HepG2 (cell line): ENCODE results near the gene HYOU1. TPM values are rescaled to one million over a fixed set of nuclear protein-coding genes. Genes with fewer than 3 reads are reported as not detected.

Experiments used
- ATAC-seq: fragments of 200-7000 bp; cut with Tn5 transposase; 3 replicates; pipeline ENCODE4 v1.9.1; 2020; ENCODE audit warnings: mild to moderate bottlenecking, moderate library complexity
- BruUV-seq: library from RNA; stranded (reverse); fragments of 400-500 nt; replicated peaks from 2 replicates; lab custom pipeline; 2021; lab: Mats Ljungman, UMichigan
- CTCF ChIA-PET: fragments of 300-600 bp; formaldehyde crosslinking; extraction: SDS; loops from one replicate; lab custom pipeline; 2021; ENCODE audit warnings: low total read pairs, inconsistent platforms, low intra/inter-chr PET ratio; lab: Yijun Ruan, JAX
- POLR2A ChIA-PET: fragments of 350-600 bp; sonication (Branson Sonifier 250); formaldehyde crosslinking; loops from one replicate; lab custom pipeline; 2020; ENCODE audit warnings: antibody characterized with exemption, inconsistent platforms; lab: Yijun Ruan, JAX
- DNase-seq: peaks from one replicate; pipeline ENCODE4 v3.0.0-alpha.2; 2015; ENCODE audit warnings: low spot score
- FAIRE-seq: peaks from 3 replicates; lab custom pipeline; 2011; peaks lifted over from hg19 to GRCh38; lab: Jason Lieb, UNC
- H2AFZ ChIP-seq: one replicate; pipeline ENCODE4 v1.6.1; 2011; ENCODE audit warnings: low read length, inconsistent platforms
- H3K27ac ChIP-seq: fragments of 300-600 bp; 3 replicates; pipeline ENCODE4 v1.8.0; 2011; ENCODE audit warnings: mixed run types, mild to moderate bottlenecking, mixed read lengths, low read length, inconsistent platforms; ENCODE audit not compliant: insufficient read depth; ENCODE audit errors: extremely low read length
- H3K27me3 ChIP-seq, 2 experiments: fragments of 200-600 bp in 1 of 2; 2 replicates in 1 of 2; 3 replicates in 1 of 2; pipeline versions ENCODE4 v1.6.0 to v1.8.0; 2011; ENCODE audit warnings: low read length in 2 of 2, mild to moderate bottlenecking in 2 of 2, moderate library complexity in 2 of 2, inconsistent platforms in 1 of 2; ENCODE audit not compliant: insufficient read depth in 2 of 2, control insufficient read depth in 1 of 2
- H3K36me3 ChIP-seq, 2 experiments: fragments of 200-600 bp in 1 of 2; replicated peaks in 1 of 2; 2 replicates in 1 of 2; 3 replicates in 1 of 2; pipeline versions ENCODE4 v1.5.1 to v1.8.0; 2011; ENCODE audit warnings: low read length in 2 of 2, inconsistent platforms in 1 of 2; ENCODE audit not compliant: insufficient read depth in 2 of 2, control insufficient read depth in 1 of 2
- H3K4me1 ChIP-seq: 2 replicates; pipeline ENCODE4 v1.5.1; 2012; ENCODE audit warnings: low read length, inconsistent platforms; ENCODE audit not compliant: insufficient read depth
- H3K4me2 ChIP-seq: 2 replicates; pipeline ENCODE4 v1.6.0; 2011; ENCODE audit warnings: low read depth, low read length, inconsistent platforms
- H3K4me3 ChIP-seq, 3 experiments: fragments of 200-600 bp in 1 of 3; sonication (generic), shearing (Covaris generic) in 1 of 3; replicated peaks in 1 of 3; 2 replicates each; pipeline ENCODE4 v1.5.1; 2011 to 2016; ENCODE audit warnings: low read length in 3 of 3, inconsistent platforms in 2 of 3, low read depth in 2 of 3, mild to moderate bottlenecking in 2 of 3, control low read depth in 1 of 3, mixed read lengths in 1 of 3; ENCODE audit not compliant: insufficient read depth in 1 of 3
- H3K79me2 ChIP-seq: one replicate; pipeline ENCODE4 v1.6.1; 2011; ENCODE audit warnings: low read length, inconsistent platforms; ENCODE audit not compliant: insufficient read depth
- H3K9ac ChIP-seq: 2 replicates; pipeline ENCODE4 v1.6.0; 2011; ENCODE audit warnings: mild to moderate bottlenecking, low read depth, low read length, inconsistent platforms; ENCODE audit not compliant: insufficient read depth
- H3K9me3 ChIP-seq: 2 replicates; pipeline ENCODE4 v1.5.1; 2012; ENCODE audit warnings: mild to moderate bottlenecking, low read length
- H4K20me1 ChIP-seq: 2 replicates; pipeline ENCODE4 v1.6.0; 2011; ENCODE audit warnings: inconsistent platforms, mild to moderate bottlenecking, low read length, moderate library complexity; ENCODE audit not compliant: insufficient read depth
- EEA1 ChIP-seq: sonication (generic); formaldehyde crosslinking; IDR thresholded peaks from 2 replicates; pipeline ENCODE4 v1.5.1; 2020; ENCODE audit warnings: mild to moderate bottlenecking, missing genetic modification reagents, borderline replicate concordance
- HNRNPH1 ChIP-seq: fragments of 200-400 bp; formaldehyde crosslinking; optimal IDR thresholded peaks from 2 replicates; pipeline ENCODE3; 2017; ENCODE audit warnings: mild to moderate bottlenecking, low read depth, low read length
- MED1 ChIP-seq: sonication (generic); formaldehyde crosslinking; IDR thresholded peaks from 2 replicates; pipeline ENCODE4 v1.4.0; 2020; ENCODE audit warnings: missing genetic modification reagents
- PHF20 ChIP-seq: sonication (generic); formaldehyde crosslinking; IDR thresholded peaks from 2 replicates; pipeline ENCODE4 v1.5.0; 2020; ENCODE audit warnings: mild to moderate bottlenecking, missing genetic modification reagents
- PPARG ChIP-seq: conservative IDR thresholded peaks from 2 replicates; pipeline ENCODE4 v1.6.1; 2016; ENCODE audit warnings: missing biosample characterization, missing genetic modification reagents
- REPIN1 ChIP-seq: sonication (generic); formaldehyde crosslinking; IDR thresholded peaks from 2 replicates; pipeline ENCODE4 v1.8.0; 2022; ENCODE audit warnings: missing genetic modification reagents, low read depth, mild to moderate bottlenecking, borderline replicate concordance
- SIN3A ChIP-seq: IDR thresholded peaks from 2 replicates; pipeline ENCODE4 v1.6.1; 2011; ENCODE audit warnings: low read depth, mild to moderate bottlenecking, control low read depth, low read length, borderline replicate concordance
- STAG1 ChIP-seq: sonication (generic); formaldehyde crosslinking; IDR thresholded peaks from 2 replicates; pipeline ENCODE4 v1.4.0; 2020; ENCODE audit warnings: missing genetic modification reagents
- TRIM24 ChIP-seq: sonication (generic); formaldehyde crosslinking; IDR thresholded peaks from 2 replicates; pipeline ENCODE4 v1.8.0; 2022; ENCODE audit warnings: mild to moderate bottlenecking, missing genetic modification reagents
- ZFP62 ChIP-seq: sonication (generic); formaldehyde crosslinking; IDR thresholded peaks from 2 replicates; pipeline ENCODE4 v1.4.0; 2020; ENCODE audit warnings: missing genetic modification reagents
- ZMAT3 ChIP-seq: sonication (generic); formaldehyde crosslinking; conservative IDR thresholded peaks from 2 replicates; pipeline ENCODE4 v1.7.0; 2021; ENCODE audit warnings: missing genetic modification reagents
- ZMYM3 ChIP-seq: sonication (generic); formaldehyde crosslinking; IDR thresholded peaks from 2 replicates; pipeline ENCODE4 v1.5.1; 2020; ENCODE audit warnings: mild to moderate bottlenecking, missing genetic modification reagents
- ZNF12 ChIP-seq: sonication (generic); formaldehyde crosslinking; IDR thresholded peaks from 2 replicates; pipeline ENCODE4 v1.5.0; 2020; ENCODE audit warnings: missing genetic modification reagents
- ZNF543 ChIP-seq: sonication (generic); formaldehyde crosslinking; IDR thresholded peaks from 2 replicates; pipeline ENCODE4 v1.4.0; 2020; ENCODE audit warnings: mild to moderate bottlenecking, missing genetic modification reagents
- ZNF597 ChIP-seq: sonication (generic); formaldehyde crosslinking; IDR thresholded peaks from 2 replicates; pipeline ENCODE4 v1.5.0; 2020; ENCODE audit warnings: missing genetic modification reagents
- ZSCAN12 ChIP-seq: sonication (generic); formaldehyde crosslinking; IDR thresholded peaks from 2 replicates; pipeline ENCODE4 v1.9.0; 2021; ENCODE audit warnings: mild to moderate bottlenecking, missing genetic modification reagents
- WGBS: methylation state at CpG from one replicate; pipeline ENCODE4 v1.1.6; 2017; ENCODE audit warnings: low lambda C conversion rate; 5-methylcytosine and 5-hydroxymethylcytosine counted together
- in situ Hi-C: cut with HindIII; loops from 2 replicates; pipeline ENCODE4 v1.10.0; 2017; ENCODE audit warnings: low pct_unique_long_range_greater_than_20kb; ENCODE audit not compliant: extremely low pct_ligation_motif_present
- intact Hi-C: fragments of 100-400 bp; cut with micrococcal nuclease; formaldehyde crosslinking; loops from one replicate; pipeline ENCODE4 v1.10.0; 2022; ENCODE audit not compliant: unreplicated experiment
- polyA plus RNA-seq, 8 experiments: library from polyadenylated mRNA; depleted of rRNA in 3 of 8; stranded (reverse) in 7 of 8; unstranded in 1 of 8; fragments of >200 nt; fragmentation: Illumina TruSeq in 4 of 8; extraction: Trizol in 4 of 8; gene quantifications; 2 replicates each; pipeline versions ENCODE4 v1.2.1 to v1.2.3, GENCODE V29; 2011 to 2016; ENCODE audit warnings: low read depth in 4 of 8, missing spikeins in 1 of 8, mixed read lengths in 1 of 8; ENCODE audit not compliant: insufficient read depth in 1 of 8
- total RNA-seq, 5 experiments: library from RNA; depleted of rRNA; stranded (reverse); fragments of >200 nt; fragmentation: Illumina TruSeq; extraction: Trizol; gene quantifications; 2 replicates each; pipeline ENCODE4 v1.2.3, GENCODE V29; 2016; ENCODE audit warnings: low read depth in 1 of 5
- TF ChIP-seq, protein P1 (sequence below): sonication (generic); formaldehyde crosslinking; IDR thresholded peaks from 2 replicates; pipeline ENCODE4 v1.4.0; 2020; ENCODE audit warnings: mild to moderate bottlenecking, missing genetic modification reagents
- TF ChIP-seq, protein P2 (sequence below): sonication (generic); formaldehyde crosslinking; IDR thresholded peaks from 2 replicates; pipeline ENCODE4 v1.4.0; 2020; ENCODE audit warnings: missing genetic modification reagents, mild to moderate bottlenecking, borderline replicate concordance
- TF ChIP-seq, protein P3 (sequence below): sonication (generic); formaldehyde crosslinking; IDR thresholded peaks from 2 replicates; pipeline ENCODE4 v1.8.0; 2022; ENCODE audit warnings: mild to moderate bottlenecking, missing genetic modification reagents, moderate library complexity
- TF ChIP-seq, protein P4 (sequence below): sonication (generic); formaldehyde crosslinking; conservative IDR thresholded peaks from 2 replicates; pipeline ENCODE4 v1.4.0; 2020; ENCODE audit warnings: mild to moderate bottlenecking, missing genetic modification reagents, moderate library complexity

Gene HYOU1
- total and polyA plus RNA-seq, 2 of the 13 experiments (the other 11 are each of a cell fraction or from before 2014, with no cell fraction given), result 127 to 155 TPM

DNA sequence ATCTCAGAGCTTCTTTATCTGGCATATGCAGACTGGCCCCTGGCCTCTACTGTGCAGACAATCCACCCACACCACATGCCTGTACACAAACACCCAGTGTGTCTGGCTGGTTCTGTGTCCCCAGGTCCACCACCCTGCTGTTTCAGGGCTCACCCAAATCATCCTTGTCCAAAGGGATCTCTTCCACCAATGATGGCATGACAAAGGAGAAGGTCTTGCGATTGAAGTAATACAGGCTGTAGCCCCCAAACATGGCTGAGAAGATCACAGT is 28.0 kb downstream of the HYOU1 start:
- 0% methylated on average over 1 of the region's 1 CpG for WGBS
- Histone ChIP-seq H3K9me3 (no peaks in the 10 kb centered on the region), H2AFZ (no peak overlapping the region), H3K4me3 (peak overlapping the region; percentile 74 to 82 (median 79)), H3K4me1 (peaks cover 74% of the 10 kb centered on the region), H3K27me3 (no peaks in the 10 kb centered on the region; a peak in 1 of 5 replicates), H3K4me2 (peak overlapping the region; percentile 99), H3K36me3 (peaks cover 0 to 4% of the 10 kb centered on the region in 2 experiments; a peak in 1 of 5 replicates), H3K79me2 (peaks cover 47% of the 10 kb centered on the region), H3K9ac (peak overlapping the region; percentile 77), H3K27ac (peak overlapping the region; percentile 77), H4K20me1 (peaks cover 5% of the 10 kb centered on the region; the same call in 1 of the 2 replicates)
- DNase-seq (no peak), FAIRE-seq (no peak), ATAC-seq (no peak)
- TSS peak; percentile 45 for BruUV-seq
- ChIA-PET POLR2A (interaction anchor here (1.0 to 4.8 kb wide), 4 partner anchors 10 to 39 kb away, joined by 3 to 45 read pairs (median 4); partner anchors contain the start of genes CENATAC, RPS25, TRAPPC4 and VPS11), CTCF (no interaction called here)
- in situ Hi-C loops (no loop called here), intact Hi-C loops (no loop called here)
- TF ChIP-seq PHF20 (CRISPR knock-in tag), result no peak
- TF ChIP-seq ZNF543 (CRISPR knock-in tag), result 0 out of 2 replicates have a peak, but pooled peaks have one; percentile 4
- TF ChIP-seq ZMYM3 (CRISPR knock-in tag), result 0 out of 2 replicates have a peak, but pooled peaks have one; percentile 3
- TF ChIP-seq ZMAT3, result 0 out of 2 replicates have a peak, but pooled peaks have one; percentile 37
- TF ChIP-seq PPARG (CRISPR knock-in tag), result no peak
- no peak for TF ChIP-seq EEA1
- TF ChIP-seq, protein P1, sequence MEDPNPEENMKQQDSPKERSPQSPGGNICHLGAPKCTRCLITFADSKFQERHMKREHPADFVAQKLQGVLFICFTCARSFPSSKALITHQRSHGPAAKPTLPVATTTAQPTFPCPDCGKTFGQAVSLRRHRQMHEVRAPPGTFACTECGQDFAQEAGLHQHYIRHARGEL (CRISPR knock-in tag), result no peak
- TF ChIP-seq STAG1 (CRISPR knock-in tag), result no peak
- TF ChIP-seq TRIM24, result no peak
- TF ChIP-seq SIN3A, result no peak
- no peak for TF ChIP-seq MED1 (CRISPR knock-in tag)
- TF ChIP-seq, protein P2, sequence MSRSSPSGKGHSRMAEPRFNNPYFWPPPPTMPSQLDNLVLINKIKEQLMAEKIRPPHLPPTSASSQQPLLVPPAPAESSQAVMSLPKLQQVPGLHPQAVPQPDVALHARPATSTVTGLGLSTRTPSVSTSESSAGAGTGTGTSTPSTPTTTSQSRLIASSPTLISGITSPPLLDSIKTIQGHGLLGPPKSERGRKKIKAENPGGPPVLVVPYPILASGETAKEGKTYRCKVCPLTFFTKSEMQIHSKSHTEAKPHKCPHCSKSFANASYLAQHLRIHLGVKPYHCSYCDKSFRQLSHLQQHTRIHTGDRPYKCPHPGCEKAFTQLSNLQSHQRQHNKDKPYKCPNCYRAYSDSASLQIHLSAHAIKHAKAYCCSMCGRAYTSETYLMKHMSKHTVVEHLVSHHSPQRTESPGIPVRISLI (CRISPR knock-in tag), result no peak
- TF ChIP-seq REPIN1 (CRISPR knock-in tag), result no peak
- TF ChIP-seq HNRNPH1, result no peak
- TF ChIP-seq, protein P3, sequence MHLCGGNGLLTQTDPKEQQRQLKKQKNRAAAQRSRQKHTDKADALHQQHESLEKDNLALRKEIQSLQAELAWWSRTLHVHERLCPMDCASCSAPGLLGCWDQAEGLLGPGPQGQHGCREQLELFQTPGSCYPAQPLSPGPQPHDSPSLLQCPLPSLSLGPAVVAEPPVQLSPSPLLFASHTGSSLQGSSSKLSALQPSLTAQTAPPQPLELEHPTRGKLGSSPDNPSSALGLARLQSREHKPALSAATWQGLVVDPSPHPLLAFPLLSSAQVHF (CRISPR knock-in tag), result no peak
- no peak for TF ChIP-seq ZNF12
- no peak for TF ChIP-seq ZSCAN12 (CRISPR knock-in tag)
- TF ChIP-seq ZNF597 (CRISPR knock-in tag), result no peak
- TF ChIP-seq ZFP62 (CRISPR knock-in tag), result no peak
- TF ChIP-seq, protein P4, sequence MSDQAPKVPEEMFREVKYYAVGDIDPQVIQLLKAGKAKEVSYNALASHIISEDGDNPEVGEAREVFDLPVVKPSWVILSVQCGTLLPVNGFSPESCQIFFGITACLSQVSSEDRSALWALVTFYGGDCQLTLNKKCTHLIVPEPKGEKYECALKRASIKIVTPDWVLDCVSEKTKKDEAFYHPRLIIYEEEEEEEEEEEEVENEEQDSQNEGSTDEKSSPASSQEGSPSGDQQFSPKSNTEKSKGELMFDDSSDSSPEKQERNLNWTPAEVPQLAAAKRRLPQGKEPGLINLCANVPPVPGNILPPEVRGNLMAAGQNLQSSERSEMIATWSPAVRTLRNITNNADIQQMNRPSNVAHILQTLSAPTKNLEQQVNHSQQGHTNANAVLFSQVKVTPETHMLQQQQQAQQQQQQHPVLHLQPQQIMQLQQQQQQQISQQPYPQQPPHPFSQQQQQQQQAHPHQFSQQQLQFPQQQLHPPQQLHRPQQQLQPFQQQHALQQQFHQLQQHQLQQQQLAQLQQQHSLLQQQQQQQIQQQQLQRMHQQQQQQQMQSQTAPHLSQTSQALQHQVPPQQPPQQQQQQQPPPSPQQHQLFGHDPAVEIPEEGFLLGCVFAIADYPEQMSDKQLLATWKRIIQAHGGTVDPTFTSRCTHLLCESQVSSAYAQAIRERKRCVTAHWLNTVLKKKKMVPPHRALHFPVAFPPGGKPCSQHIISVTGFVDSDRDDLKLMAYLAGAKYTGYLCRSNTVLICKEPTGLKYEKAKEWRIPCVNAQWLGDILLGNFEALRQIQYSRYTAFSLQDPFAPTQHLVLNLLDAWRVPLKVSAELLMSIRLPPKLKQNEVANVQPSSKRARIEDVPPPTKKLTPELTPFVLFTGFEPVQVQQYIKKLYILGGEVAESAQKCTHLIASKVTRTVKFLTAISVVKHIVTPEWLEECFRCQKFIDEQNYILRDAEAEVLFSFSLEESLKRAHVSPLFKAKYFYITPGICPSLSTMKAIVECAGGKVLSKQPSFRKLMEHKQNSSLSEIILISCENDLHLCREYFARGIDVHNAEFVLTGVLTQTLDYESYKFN, result no peak
